Measurements from ENCODE around the gene NPL.

NPL gene

DNA sequence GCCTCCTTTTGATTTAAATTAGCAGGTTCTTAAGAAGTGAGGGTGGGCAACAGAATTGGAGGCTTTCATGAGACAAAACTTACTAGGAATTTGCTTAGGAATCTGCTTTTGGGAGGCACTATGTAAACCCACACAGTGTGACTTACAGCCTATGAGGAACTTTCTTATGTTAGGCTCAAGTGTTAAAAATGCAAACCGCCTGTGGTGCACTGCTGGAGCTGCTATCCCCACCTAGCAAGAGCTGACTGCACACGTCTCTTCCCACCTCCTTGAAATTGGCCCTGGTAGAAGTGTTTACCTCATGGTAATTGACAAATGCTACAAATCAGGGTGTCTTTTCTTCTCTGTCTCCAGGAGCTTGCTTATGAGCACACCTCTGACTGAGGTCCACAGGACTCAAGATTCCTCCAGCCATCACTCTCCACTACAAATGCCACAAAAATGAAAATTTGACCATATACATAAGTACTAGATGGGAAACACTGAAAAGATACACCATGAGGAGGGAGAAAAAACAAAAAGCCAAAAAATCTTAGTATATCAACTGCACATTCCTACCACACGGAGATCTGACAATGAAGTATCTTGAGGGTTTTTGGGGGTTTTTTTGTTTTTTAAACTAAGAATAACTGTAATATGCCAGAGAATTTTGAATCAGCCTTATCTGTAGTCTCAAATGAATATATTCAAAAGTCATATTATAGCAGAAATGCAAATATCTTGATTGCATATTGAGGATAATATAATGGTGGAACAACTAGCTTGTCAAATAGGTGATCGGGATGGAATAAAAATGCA, 18.2 kb upstream of the NPL start:
- POLR2A ChIA-PET: no interaction called here

DNA sequence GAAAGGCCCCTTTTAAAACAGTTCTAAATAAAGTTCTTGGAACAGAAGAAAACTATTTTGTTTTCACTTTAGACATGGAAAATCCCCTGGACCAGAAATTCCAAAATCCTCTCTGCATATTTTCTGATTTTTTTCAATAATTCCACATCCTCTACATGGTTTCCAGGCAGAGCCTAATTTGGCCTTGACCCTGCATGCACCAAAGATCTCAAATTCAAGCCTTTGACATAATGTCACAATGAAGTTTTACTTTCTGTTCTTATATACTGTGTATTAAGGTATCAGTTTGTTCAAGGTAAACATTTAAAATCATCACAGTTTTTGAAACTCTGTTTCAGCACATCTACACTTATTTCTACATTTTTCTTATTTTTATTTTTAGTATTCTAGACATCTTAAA, 12.2 kb upstream of the NPL start:
- POLR2A ChIA-PET: no interaction called here
- TF ChIP-seq, protein P1, sequence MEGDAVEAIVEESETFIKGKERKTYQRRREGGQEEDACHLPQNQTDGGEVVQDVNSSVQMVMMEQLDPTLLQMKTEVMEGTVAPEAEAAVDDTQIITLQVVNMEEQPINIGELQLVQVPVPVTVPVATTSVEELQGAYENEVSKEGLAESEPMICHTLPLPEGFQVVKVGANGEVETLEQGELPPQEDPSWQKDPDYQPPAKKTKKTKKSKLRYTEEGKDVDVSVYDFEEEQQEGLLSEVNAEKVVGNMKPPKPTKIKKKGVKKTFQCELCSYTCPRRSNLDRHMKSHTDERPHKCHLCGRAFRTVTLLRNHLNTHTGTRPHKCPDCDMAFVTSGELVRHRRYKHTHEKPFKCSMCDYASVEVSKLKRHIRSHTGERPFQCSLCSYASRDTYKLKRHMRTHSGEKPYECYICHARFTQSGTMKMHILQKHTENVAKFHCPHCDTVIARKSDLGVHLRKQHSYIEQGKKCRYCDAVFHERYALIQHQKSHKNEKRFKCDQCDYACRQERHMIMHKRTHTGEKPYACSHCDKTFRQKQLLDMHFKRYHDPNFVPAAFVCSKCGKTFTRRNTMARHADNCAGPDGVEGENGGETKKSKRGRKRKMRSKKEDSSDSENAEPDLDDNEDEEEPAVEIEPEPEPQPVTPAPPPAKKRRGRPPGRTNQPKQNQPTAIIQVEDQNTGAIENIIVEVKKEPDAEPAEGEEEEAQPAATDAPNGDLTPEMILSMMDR (IDR thresholded peaks at IDR 0.05; ENCODE audit: insufficient read depth, low read length, missing control alignments): no peak
- no peak overlapping the region for H3K4me3 ChIP-seq (ENCODE audit: low read depth, low read length)
- CTCF ChIA-PET: interaction anchor here (1.5 kb wide), 1 partner anchor 171 kb away, joined by 3 read pairs; no protein-coding TSS in a partner anchor
- no peak for DNase-seq (ENCODE audit: low read depth, low spot score)

More for the DNA sequence above, 18.2 kb upstream of the NPL start:
- no peak overlapping the region for H3K4me3 ChIP-seq (ENCODE audit: low read depth, low read length)
- no peak for DNase-seq (ENCODE audit: low read depth, low spot score)
- TF ChIP-seq, protein P1 (IDR thresholded peaks at IDR 0.05; ENCODE audit: insufficient read depth, low read length, missing control alignments): no peak
- CTCF ChIA-PET: interaction anchor here (1.2 to 2.4 kb wide), 4 partner anchors 9 to 170 kb away, joined by 3 to 12 read pairs (median 6); no protein-coding TSS in a partner anchor

DNA sequence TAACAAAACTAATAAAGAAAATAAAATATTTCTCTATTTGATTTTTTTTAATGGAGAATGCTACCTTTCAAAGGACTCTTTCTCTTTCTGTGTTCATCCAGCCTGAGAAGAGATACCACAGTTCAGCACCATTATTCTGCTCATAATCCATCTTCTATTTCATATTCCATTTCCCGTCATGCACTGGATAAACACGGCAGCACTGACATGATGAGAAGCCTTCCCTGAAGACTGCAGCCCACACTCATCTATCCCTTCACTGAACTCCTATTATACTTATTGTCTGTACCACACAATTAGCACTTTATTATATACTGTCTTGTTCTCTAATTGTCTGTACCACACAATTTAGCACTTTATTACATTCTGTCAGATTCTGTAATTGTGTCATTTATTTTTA, 10.7 kb upstream of the NPL start:
- TF ChIP-seq, protein P1 (IDR thresholded peaks at IDR 0.05; ENCODE audit: insufficient read depth, low read length, missing control alignments): no peak
- POLR2A ChIA-PET: no interaction called here
- no peak for DNase-seq (ENCODE audit: low read depth, low spot score)
- no peak overlapping the region for H3K4me3 ChIP-seq (ENCODE audit: low read depth, low read length)
- CTCF ChIA-PET: interaction anchor here (0.9 to 1.5 kb wide), 3 partner anchors 172 to 184 kb away, joined by 3 to 5 read pairs (median 4); no protein-coding TSS in a partner anchor

DNA sequence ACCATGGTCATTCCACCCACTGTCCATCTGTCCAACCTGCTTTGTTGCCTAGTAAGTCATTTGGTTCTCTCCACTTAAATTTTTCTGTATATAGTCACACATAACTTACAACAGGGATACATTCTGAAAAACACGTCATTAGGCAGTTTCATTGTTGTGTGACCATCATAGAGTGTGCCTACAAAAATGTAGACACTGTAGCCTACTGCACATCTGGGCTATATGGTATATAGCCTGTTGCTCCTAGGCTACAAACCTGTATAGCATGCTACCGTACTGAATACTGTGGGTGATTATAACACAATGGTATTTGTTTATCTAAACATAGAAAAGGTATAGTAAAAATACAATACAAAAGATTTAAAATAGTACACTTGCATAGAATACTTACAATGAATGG, 10.0 kb upstream of the NPL start:
- TF ChIP-seq, protein P1 (IDR thresholded peaks at IDR 0.05; ENCODE audit: insufficient read depth, low read length, missing control alignments): no peak
- no peak overlapping the region for H3K4me3 ChIP-seq (ENCODE audit: low read depth, low read length)
- ChIA-PET POLR2A (no interaction called here), CTCF (interaction anchor here (13.7 kb wide), 1 partner anchor 181 kb away, joined by 997 read pairs; the partner anchor contains the start of genes RGS16 and RNASEL)
- no peak for DNase-seq (ENCODE audit: low read depth, low spot score)

DNA sequence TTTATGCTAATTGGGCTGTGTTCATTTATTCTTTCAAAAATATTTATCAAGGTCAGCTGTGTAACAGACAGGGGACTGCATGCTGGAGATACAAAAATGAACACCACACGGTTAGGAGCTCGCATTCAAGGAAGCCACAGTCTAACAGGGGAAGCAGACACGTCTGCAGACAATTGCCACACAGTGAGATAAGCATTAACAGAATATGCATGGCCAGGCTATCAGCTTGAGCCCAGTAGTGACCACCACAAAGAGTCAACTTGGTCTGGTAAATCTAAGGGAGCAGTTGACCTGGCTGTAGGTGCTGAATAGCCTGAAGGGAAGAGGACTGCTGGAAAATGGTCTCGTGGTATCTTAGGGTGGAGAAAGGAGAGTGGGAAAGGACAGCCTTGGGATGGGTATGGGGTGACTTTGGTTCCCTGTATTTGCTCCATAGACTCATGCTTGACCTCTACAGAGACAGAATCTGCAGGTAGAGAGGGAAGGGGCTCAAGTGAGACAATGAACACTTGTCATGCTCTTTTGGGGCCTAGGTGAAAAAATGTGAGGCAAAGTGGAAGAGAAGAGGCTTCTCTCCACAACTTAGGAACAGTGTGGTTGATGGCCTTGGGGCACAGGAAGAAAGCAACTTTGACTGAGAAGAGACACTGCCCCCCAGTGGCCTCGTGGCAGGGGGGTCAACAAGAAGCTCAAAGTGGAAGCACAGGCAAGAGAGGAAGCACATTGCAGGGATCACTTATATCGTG, 7.6 kb upstream of the NPL start:
- no peak for DNase-seq (ENCODE audit: low read depth, low spot score)

More for the DNA sequence above, 7.6 kb upstream of the NPL start:
- no peak overlapping the region for H3K4me3 ChIP-seq (ENCODE audit: low read depth, low read length)
- CTCF ChIA-PET: interaction anchor here (0.7 to 13.7 kb wide), 23 partner anchors 9 to 697 kb away, joined by 3 to 997 read pairs (median 3); partner anchors contain the start of genes GLUL, RGS16 and RNASEL
- POLR2A ChIA-PET: interaction anchor here (1.0 kb wide), 1 partner anchor 179 kb away, joined by 3 read pairs; no protein-coding TSS in a partner anchor
- TF ChIP-seq, protein P1 (IDR thresholded peaks at IDR 0.05; ENCODE audit: insufficient read depth, low read length, missing control alignments): peak; percentile 66

All from AG04449 (cell line).